NT2/D1 (cell line): ENCODE measurements around the gene CELA3B.
"Not testable (repeated sequence)": the region's sequence is repeated elsewhere in the genome, so short reads cannot be mapped to it uniquely, and the experiment has no call there.

Experiments
- YY1 ChIP-seq: IDR thresholded peaks from 2 replicates; pipeline ENCODE4 v1.6.1; 2011; ENCODE audit not compliant: insufficient read length, insufficient read depth
- ZNF274 ChIP-seq: IDR thresholded peaks from 2 replicates; pipeline ENCODE4 v1.6.1; 2011; ENCODE audit warnings: mild to moderate bottlenecking, low read depth, low read length

GRCh38 chr1:22012752-22013151 lies 35.9 kb downstream of the CELA3B start:
- not testable (repeated sequence) for TF ChIP-seq YY1, ZNF274
